ENCODE data around the gene MEGF11. TPM values are rescaled to one million over a fixed set of nuclear protein-coding genes. Genes with fewer than 3 reads are reported as not detected.
"Not testable (repeated sequence)": the region's sequence is repeated elsewhere in the genome, so short reads cannot be mapped to it uniquely, and the experiment has no call there.

MEGF11 gene
- total and polyA plus RNA-seq, 4 donors: 6.2 to 20.3 (median 14.0) TPM

DNA sequence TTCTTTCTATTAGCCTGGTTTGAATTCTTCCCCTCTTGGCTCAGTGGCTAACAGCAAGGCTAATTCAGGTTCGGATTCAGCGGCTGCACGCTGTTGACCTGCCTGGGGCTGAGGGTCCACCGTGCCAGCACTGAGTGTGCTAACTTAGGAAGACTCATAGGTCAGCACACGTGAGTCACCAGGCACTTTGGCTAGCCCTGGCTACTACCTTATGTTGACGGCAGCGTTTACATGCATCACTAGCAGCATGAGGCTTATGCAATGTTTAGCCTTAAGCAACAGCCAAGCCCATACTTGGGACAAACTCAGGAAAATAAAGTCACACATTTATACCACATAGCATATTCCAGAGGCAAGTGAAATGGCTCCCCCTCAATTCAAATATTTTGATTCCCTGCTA, 246.6 kb downstream of the MEGF11 start:
- peaks cover 2% of the 10 kb centered on the region for H3K27me3 ChIP-seq (ENCODE audit: control insufficient read depth, insufficient read depth, low read length)
- no peak overlapping the region for H3K27ac ChIP-seq (ENCODE audit: low read depth, low read length)
- WGBS (ENCODE audit: insufficient coverage): 73% methylated on average over 7 of the region's 7 CpGs
- H3K4me3 ChIP-seq (ENCODE audit: low read depth, low read length): no peak overlapping the region
- H3K36me3 ChIP-seq (ENCODE audit: control insufficient read depth, insufficient read depth, low read length): no peaks in the 10 kb centered on the region
- H3K4me1 ChIP-seq (ENCODE audit: control insufficient read depth, insufficient read depth, low read length): peaks cover 11% of the 10 kb centered on the region
- no peaks in the 10 kb centered on the region for H3K9me3 ChIP-seq (ENCODE audit: control insufficient read depth, insufficient read depth, low read length)
- DNase-seq (ENCODE audit: low read depth in 4 of 6, low spot score in 6 of 6): no peak

DNA sequence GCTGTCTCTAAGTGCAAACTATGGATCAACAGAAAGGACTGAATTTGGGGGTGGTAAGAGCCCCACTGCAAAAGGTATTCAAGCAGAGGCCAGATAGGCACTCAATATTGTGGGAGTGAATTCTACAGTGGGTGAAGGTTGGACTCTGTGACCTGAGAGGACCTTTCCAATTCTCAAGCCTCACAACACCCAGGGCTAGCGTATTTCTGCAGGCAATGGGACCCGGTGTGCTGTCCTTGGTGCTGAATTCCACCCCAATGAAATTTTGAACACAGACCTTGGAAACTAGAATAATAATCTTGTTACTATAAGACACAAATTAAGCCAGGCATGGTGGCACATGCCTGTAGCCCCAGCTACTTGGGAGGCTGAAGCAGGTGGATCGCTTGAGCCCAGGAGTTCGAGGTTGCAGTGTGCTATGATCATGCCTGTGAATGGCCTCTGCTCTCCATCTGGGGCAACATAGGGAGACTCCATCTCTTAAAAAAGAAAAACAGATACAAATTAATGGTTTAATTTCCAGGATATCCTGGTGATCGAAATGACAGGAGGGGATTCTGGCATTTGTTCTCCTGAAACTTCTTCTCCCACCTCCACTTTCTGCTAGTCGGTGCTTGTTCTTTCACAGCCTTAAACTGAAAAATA, 248.8 kb downstream of the MEGF11 start:
- H3K36me3 ChIP-seq (ENCODE audit: control insufficient read depth, insufficient read depth, low read length): no peaks in the 10 kb centered on the region
- peaks cover 18% of the 10 kb centered on the region for H3K4me1 ChIP-seq (ENCODE audit: control insufficient read depth, insufficient read depth, low read length)
- H3K27ac ChIP-seq (ENCODE audit: low read depth, low read length): no peak overlapping the region
- 92% methylated on average over 3 of the region's 6 CpGs for WGBS (ENCODE audit: insufficient coverage)
- DNase-seq (ENCODE audit: low read depth in 4 of 6, low spot score in 6 of 6): no peak
- H3K4me3 ChIP-seq (ENCODE audit: low read depth, low read length): no peak overlapping the region
- no peaks in the 10 kb centered on the region for H3K9me3 ChIP-seq (ENCODE audit: control insufficient read depth, insufficient read depth, low read length)
- H3K27me3 ChIP-seq (ENCODE audit: control insufficient read depth, insufficient read depth, low read length): peaks cover 2% of the 10 kb centered on the region

DNA sequence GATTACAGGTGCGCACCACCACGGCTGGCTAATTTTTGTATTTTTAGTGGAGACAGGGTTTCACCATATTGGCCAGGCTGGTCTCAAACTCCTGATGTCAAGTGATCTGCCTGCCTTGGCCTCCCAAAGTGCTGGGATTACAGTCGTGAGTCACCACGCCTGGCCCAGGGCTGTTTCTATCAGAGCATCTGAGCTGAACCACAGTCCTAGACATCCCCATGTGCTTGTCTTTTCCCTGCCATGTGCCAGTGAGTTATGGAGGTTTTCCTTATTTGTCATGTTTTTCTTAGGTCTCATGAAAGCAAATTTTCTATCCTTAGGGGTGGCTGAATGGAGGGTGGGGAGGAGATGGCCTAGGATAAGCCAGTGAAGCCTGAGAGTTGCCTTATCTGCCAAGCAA, 250.4 kb downstream of the MEGF11 start:
- not testable (repeated sequence) for H3K27ac ChIP-seq (ENCODE audit: low read depth, low read length); H3K9me3 ChIP-seq (ENCODE audit: control insufficient read depth, insufficient read depth, low read length); H3K27me3 ChIP-seq (ENCODE audit: control insufficient read depth, insufficient read depth, low read length); DNase-seq (ENCODE audit: low read depth in 4 of 6, low spot score in 6 of 6); H3K4me3 ChIP-seq (ENCODE audit: low read depth, low read length); H3K36me3 ChIP-seq (ENCODE audit: control insufficient read depth, insufficient read depth, low read length)
- peaks cover 18% of the 10 kb centered on the region for H3K4me1 ChIP-seq (ENCODE audit: control insufficient read depth, insufficient read depth, low read length)
- 92% methylated on average over 4 of the region's 4 CpGs for WGBS (ENCODE audit: insufficient coverage)

DNA sequence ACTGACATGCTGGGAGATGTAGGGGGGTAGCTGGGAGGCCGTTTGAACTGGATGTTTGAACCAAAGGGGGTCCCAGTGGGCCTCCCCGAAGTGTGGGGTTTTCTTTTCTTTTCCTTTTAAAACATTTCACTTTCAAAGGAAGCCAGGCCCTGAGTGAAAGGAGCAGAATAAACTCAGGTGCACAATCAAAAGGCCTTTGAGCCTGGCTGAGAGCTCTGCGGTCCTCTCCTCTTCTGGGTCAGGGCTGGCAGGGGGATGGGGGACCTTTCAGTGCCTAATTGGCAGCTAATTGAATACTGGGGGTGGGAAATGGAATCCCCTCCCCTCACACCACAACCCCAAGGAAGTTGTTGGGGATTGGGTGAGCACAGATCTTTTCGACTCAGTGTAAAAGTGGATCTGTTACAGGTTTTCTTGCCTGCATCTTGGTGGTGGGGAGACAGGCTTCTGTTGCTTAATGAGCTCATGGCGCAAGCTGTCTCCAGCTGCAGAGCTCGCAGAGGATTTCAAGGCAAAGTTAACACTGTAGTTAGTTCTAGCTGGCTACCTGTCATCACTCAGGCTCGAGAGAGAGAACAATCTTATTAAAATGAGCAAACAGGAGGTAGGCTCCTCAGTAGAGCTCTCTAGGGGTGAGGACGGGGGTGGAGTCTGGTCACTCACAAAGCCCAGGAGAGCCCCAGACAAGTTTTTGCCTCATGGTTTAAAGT, 251.7 kb downstream of the MEGF11 start:
- Histone ChIP-seq H3K4me3 (ENCODE audit: low read depth, low read length) (no peak overlapping the region), H3K36me3 (ENCODE audit: control insufficient read depth, insufficient read depth, low read length) (no peaks in the 10 kb centered on the region), H3K27ac (ENCODE audit: low read depth, low read length) (no peak overlapping the region), H3K4me1 (ENCODE audit: control insufficient read depth, insufficient read depth, low read length) (peaks cover 18% of the 10 kb centered on the region), H3K27me3 (ENCODE audit: control insufficient read depth, insufficient read depth, low read length) (peaks cover 2% of the 10 kb centered on the region), H3K9me3 (ENCODE audit: control insufficient read depth, insufficient read depth, low read length) (no peaks in the 10 kb centered on the region)
- DNase-seq (ENCODE audit: low read depth in 4 of 6, low spot score in 6 of 6): peak in 1 of 6 donors; percentile 74
- WGBS (ENCODE audit: insufficient coverage): 47% methylated on average over 5 of the region's 8 CpGs

DNA sequence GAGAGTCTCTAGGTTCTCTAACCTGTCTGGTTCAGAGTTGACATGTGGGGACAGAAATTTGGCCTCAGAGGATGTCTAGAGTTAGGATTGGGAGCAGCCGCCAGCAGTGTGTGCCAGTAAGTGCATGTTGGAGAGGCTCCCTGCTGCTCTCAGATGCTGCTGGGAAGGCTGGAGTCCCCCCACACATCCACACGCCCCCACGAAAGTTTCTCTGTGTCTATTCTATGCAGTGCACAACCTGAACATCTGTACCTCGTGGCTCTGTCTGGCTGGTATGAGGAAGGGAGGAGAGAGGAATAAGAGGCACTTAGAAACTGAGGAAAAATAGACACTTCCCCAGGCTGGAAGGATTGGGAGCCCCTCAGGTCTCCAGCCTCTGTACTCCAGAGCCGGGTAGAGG, 252.5 kb downstream of the MEGF11 start:
- Histone ChIP-seq H3K9me3 (ENCODE audit: control insufficient read depth, insufficient read depth, low read length) (no peaks in the 10 kb centered on the region), H3K4me1 (ENCODE audit: control insufficient read depth, insufficient read depth, low read length) (peaks cover 11% of the 10 kb centered on the region), H3K27ac (ENCODE audit: low read depth, low read length) (no peak overlapping the region), H3K4me3 (ENCODE audit: low read depth, low read length) (no peak overlapping the region), H3K36me3 (ENCODE audit: control insufficient read depth, insufficient read depth, low read length) (no peaks in the 10 kb centered on the region), H3K27me3 (ENCODE audit: control insufficient read depth, insufficient read depth, low read length) (peaks cover 2% of the 10 kb centered on the region)
- WGBS (ENCODE audit: insufficient coverage): 61% methylated on average over 2 of the region's 5 CpGs
- DNase-seq (ENCODE audit: low read depth in 4 of 6, low spot score in 6 of 6): no peak

DNA sequence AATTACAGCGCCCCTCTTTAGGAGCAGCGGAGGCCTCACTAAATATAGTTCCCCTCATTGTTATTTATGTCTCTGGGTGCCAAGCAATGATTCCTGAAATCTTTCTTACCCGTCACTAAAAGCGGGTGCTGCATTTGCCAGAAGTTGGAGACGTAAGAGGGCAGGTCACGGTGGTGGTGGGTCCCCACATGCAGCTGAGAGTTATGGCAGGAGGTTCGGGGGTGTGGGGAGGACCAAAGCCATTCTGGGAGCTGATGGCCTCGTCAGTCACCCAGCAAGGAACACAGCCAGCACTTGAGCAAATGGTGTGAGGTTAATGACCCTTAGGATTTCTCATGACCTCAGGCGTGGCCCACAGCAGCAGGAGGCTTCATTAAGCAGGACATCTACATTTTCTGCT, 255.1 kb downstream of the MEGF11 start:
- 67% methylated on average over 8 of the region's 9 CpGs for WGBS (ENCODE audit: insufficient coverage)
- no peak overlapping the region for H3K4me3 ChIP-seq (ENCODE audit: low read depth, low read length)
- peaks cover 2% of the 10 kb centered on the region for H3K27me3 ChIP-seq (ENCODE audit: control insufficient read depth, insufficient read depth, low read length)
- no peak overlapping the region for H3K27ac ChIP-seq (ENCODE audit: low read depth, low read length)
- H3K4me1 ChIP-seq (ENCODE audit: control insufficient read depth, insufficient read depth, low read length): peaks cover 15% of the 10 kb centered on the region
- no peaks in the 10 kb centered on the region for H3K36me3 ChIP-seq (ENCODE audit: control insufficient read depth, insufficient read depth, low read length)
- DNase-seq (ENCODE audit: low read depth in 4 of 6, low spot score in 6 of 6): no peak
- no peaks in the 10 kb centered on the region for H3K9me3 ChIP-seq (ENCODE audit: control insufficient read depth, insufficient read depth, low read length)

DNA sequence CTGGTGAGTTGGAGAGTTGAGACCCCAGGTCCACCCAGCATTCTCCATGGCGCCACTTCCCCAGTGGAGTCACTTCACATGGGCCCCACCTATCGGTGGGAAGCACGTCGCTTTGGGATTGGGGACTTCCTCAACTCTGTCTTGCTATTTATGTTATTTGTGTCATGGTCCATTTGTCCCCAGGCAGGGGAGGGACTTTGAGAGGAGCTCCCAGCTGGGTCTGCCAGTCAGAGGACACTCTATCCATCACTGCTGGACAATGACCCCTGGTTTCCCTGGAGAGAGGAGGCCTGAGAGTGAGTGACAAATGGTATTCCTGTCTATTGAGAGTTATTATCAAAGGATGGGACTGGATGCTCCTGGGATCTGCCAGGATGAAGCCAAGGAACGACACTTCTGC, 256.6 kb downstream of the MEGF11 start:
- Histone ChIP-seq H3K27me3 (ENCODE audit: control insufficient read depth, insufficient read depth, low read length) (no peaks in the 10 kb centered on the region), H3K9me3 (ENCODE audit: control insufficient read depth, insufficient read depth, low read length) (no peaks in the 10 kb centered on the region), H3K4me3 (ENCODE audit: low read depth, low read length) (no peak overlapping the region), H3K27ac (ENCODE audit: low read depth, low read length) (no peak overlapping the region), H3K36me3 (ENCODE audit: control insufficient read depth, insufficient read depth, low read length) (no peaks in the 10 kb centered on the region), H3K4me1 (ENCODE audit: control insufficient read depth, insufficient read depth, low read length) (peaks cover 23% of the 10 kb centered on the region)
- 22% methylated on average over 1 of the region's 5 CpGs for WGBS (ENCODE audit: insufficient coverage)
- DNase-seq (ENCODE audit: low read depth in 4 of 6, low spot score in 6 of 6): no peak

DNA sequence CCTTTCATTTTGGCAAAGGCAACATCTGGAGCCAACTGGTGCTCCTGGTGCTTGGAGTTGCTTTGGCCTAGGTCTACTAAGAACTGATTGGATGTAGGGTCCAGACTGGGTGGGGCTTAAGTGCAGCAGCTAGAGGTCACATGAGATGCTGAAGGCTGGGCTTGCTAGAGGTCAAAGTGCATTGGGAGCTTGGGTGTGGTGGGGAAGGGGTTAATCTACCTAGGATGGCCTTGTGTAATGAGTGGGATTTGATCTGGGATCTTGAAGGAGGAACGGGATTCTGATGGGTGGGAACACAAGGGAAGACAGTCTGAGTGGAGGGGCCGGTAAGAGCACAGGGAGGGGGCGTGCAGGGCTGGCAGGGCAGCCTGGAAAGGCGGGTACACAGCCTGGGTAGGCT, 258.7 kb downstream of the MEGF11 start:
- DNase-seq (ENCODE audit: low read depth in 4 of 6, low spot score in 6 of 6): no peak
- Histone ChIP-seq H3K4me1 (ENCODE audit: control insufficient read depth, insufficient read depth, low read length) (peaks cover 19% of the 10 kb centered on the region), H3K27ac (ENCODE audit: low read depth, low read length) (no peak overlapping the region), H3K4me3 (ENCODE audit: low read depth, low read length) (no peak overlapping the region), H3K27me3 (ENCODE audit: control insufficient read depth, insufficient read depth, low read length) (no peaks in the 10 kb centered on the region), H3K36me3 (ENCODE audit: control insufficient read depth, insufficient read depth, low read length) (no peaks in the 10 kb centered on the region), H3K9me3 (ENCODE audit: control insufficient read depth, insufficient read depth, low read length) (no peaks in the 10 kb centered on the region)
- WGBS (ENCODE audit: insufficient coverage): 77% methylated on average over 3 of the region's 4 CpGs

DNA sequence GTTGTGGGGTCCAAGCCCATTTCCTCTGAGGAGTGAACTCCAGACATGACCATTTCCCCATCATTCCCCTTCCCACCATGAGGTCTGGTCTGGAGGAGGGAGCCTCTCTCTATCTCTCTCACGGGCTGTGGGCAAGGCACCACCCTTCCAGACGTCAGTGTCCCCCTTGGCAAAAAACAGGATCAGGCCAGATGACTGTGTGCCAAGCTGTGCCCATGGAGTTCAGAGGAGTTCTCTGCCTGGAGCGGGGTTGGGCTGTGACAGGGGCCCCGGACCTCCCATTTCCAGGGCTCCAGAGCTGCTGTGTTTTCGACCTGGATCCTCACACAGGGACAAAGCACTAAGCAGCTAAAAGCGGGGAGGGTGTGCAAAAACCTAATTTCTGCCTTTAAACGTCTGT, 259.8 kb downstream of the MEGF11 start:
- peaks cover 19% of the 10 kb centered on the region for H3K4me1 ChIP-seq (ENCODE audit: control insufficient read depth, insufficient read depth, low read length)
- WGBS (ENCODE audit: insufficient coverage): 72% methylated on average over 5 of the region's 7 CpGs
- no peaks in the 10 kb centered on the region for H3K9me3 ChIP-seq (ENCODE audit: control insufficient read depth, insufficient read depth, low read length)
- no peak for DNase-seq (ENCODE audit: low read depth in 4 of 6, low spot score in 6 of 6)
- no peak overlapping the region for H3K4me3 ChIP-seq (ENCODE audit: low read depth, low read length)
- no peaks in the 10 kb centered on the region for H3K36me3 ChIP-seq (ENCODE audit: control insufficient read depth, insufficient read depth, low read length)
- H3K27me3 ChIP-seq (ENCODE audit: control insufficient read depth, insufficient read depth, low read length): no peaks in the 10 kb centered on the region
- no peak overlapping the region for H3K27ac ChIP-seq (ENCODE audit: low read depth, low read length)

DNA sequence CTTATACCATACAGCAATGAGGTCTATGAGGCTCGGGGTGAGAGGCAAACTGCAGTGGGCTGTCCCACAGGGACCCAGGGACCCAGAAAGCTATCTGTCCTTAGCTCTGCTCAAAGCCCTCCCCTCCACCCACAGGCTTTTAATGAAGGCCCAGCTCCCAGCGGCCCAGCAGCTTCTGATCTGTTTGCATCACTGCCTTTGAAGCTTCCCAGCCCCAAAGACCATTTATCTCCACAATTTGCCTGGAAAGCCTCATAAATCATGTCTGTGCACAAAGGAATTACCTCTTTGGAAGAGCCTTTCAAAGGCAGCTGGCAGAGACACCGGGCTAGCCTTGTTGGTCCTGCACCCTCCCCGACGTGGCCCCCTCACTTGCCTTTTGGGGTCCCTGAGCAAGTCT, 260.3 kb downstream of the MEGF11 start:
- H3K27ac ChIP-seq (ENCODE audit: low read depth, low read length): no peak overlapping the region
- H3K27me3 ChIP-seq (ENCODE audit: control insufficient read depth, insufficient read depth, low read length): no peaks in the 10 kb centered on the region
- peaks cover 19% of the 10 kb centered on the region for H3K4me1 ChIP-seq (ENCODE audit: control insufficient read depth, insufficient read depth, low read length)
- DNase-seq (ENCODE audit: low read depth in 4 of 6, low spot score in 6 of 6): peak in 1 of 6 donors; percentile 54
- WGBS (ENCODE audit: insufficient coverage): 18% methylated on average over 5 of the region's 5 CpGs
- no peak overlapping the region for H3K4me3 ChIP-seq (ENCODE audit: low read depth, low read length)
- H3K9me3 ChIP-seq (ENCODE audit: control insufficient read depth, insufficient read depth, low read length): no peaks in the 10 kb centered on the region
- no peaks in the 10 kb centered on the region for H3K36me3 ChIP-seq (ENCODE audit: control insufficient read depth, insufficient read depth, low read length)
